ENCODE data around the gene FAM149A. TPM values are rescaled to one million over a fixed set of nuclear protein-coding genes. Genes with fewer than 3 reads are reported as not detected.

Gene FAM149A
- total and polyA plus RNA-seq, 10 of the 15 experiments (the other 5 are each of a cell fraction or from before 2014, with no cell fraction given), result 0.38 to 1.9 (median 0.99) TPM

DNA sequence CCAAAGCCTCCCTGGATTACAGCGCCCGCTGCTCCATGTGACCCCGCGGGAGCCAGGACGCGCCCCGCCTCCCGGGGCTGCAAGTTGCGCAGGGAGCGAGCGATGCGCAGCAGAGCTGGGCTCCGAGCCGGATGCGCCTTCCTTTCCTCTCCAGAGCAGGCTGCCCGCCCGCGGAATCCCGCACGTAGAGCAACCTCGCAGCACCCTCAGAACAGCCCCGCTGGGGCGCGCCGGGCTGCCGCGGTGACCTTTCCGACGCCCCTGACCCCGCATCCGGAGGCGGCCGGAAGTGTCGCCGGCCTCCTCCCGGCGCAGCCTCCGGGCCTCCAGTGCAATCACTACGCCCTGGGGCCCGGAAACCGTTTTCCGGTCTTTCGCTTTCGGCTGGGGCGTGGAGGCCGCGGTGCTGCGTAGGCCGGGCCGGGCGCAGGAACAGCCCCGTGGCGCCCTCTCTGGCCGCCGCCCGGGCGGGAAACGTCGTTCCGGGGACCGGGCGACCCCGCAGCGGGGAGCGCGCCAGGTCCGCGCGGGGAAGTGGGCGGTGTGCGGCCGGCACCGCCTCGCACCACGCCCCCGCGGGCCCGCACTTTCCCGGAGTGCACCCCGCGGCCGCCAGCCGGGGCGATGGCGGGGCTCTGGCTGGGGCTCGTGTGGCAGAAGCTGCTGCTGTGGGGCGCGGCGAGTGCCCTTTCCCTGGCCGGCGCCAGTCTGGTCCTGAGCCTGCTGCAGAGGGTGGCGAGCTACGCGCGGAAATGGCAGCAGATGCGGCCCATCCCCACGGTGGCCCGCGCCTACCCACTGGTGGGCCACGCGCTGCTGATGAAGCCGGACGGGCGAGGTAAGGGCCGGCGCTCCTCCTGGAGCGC, 86.9 kb downstream of the FAM149A start, which contains the start of gene CYP4V2 (continued):
- TF ChIP-seq IKZF1 (conservative IDR thresholded peaks at IDR 0.05) (peak; percentile 98), POLR2AphosphoS5 (IDR thresholded peaks at IDR 0.05; ENCODE audit: low read length) (no peak; the same call in 1 of the 2 replicates), CBX3 (IDR thresholded peaks at IDR 0.05; ENCODE audit: borderline replicate concordance, low read depth) (no peak), BMI1 (IDR thresholded peaks at IDR 0.05; ENCODE audit: borderline replicate concordance) (no peak), CEBPZ (IDR thresholded peaks at IDR 0.05; ENCODE audit: low read depth, low read length) (no peak), PAX8 (IDR thresholded peaks at IDR 0.05) (no peak), BACH1 (IDR thresholded peaks at IDR 0.05; ENCODE audit: borderline replicate concordance) (peak; percentile 95), MEF2A (IDR thresholded peaks at IDR 0.05; ENCODE audit: insufficient read depth, low read depth, low read length) (peak; percentile 33; the same call in 1 of the 2 replicates), GATAD2B (conservative IDR thresholded peaks at IDR 0.05; ENCODE audit: low read depth) (peak; percentile 98), SMAD5 (IDR thresholded peaks at IDR 0.05; ENCODE audit: low read depth) (no peak; the same call in 1 of the 2 replicates), CHD2 (IDR thresholded peaks at IDR 0.05; ENCODE audit: borderline replicate concordance, low read depth, low read length) (peak; percentile 41; the same call in 1 of the 2 replicates), RB1 (IDR thresholded peaks at IDR 0.05; ENCODE audit: borderline replicate concordance) (peak; percentile 94), BHLHE40 (IDR thresholded peaks at IDR 0.05; ENCODE audit: borderline replicate concordance in 1 of 2, low read depth in 2 of 2, low read length in 1 of 2) (peak; percentile 52 to 87; a peak in 3 of 4 replicates), EP300 (IDR thresholded peaks at IDR 0.05; ENCODE audit: borderline replicate concordance in 1 of 2, control insufficient read depth in 1 of 2, low read depth in 2 of 2, low read length in 2 of 2) (no peak), MTA2 (IDR thresholded peaks at IDR 0.05; ENCODE audit: low read depth) (no peak), CBX5 (IDR thresholded peaks at IDR 0.05; ENCODE audit: low read depth) (peak; percentile 92; the same call in 1 of the 2 replicates), STAT1 (conservative IDR thresholded peaks at IDR 0.05) (no peak), ETV6 (conservative IDR thresholded peaks at IDR 0.05 in 1 of 2, IDR thresholded peaks at IDR 0.05 in 1 of 2; ENCODE audit: borderline replicate concordance in 1 of 2, low read depth in 1 of 2) (peak in 1 of 2 experiments; percentile 99; a peak in 2 of 4 replicates), NFYA (IDR thresholded peaks at IDR 0.05; ENCODE audit: borderline replicate concordance, low read depth, low read length) (no peak), NR2F1 (conservative IDR thresholded peaks at IDR 0.05) (peak; percentile 100)
- TF ChIP-seq, protein P1, sequence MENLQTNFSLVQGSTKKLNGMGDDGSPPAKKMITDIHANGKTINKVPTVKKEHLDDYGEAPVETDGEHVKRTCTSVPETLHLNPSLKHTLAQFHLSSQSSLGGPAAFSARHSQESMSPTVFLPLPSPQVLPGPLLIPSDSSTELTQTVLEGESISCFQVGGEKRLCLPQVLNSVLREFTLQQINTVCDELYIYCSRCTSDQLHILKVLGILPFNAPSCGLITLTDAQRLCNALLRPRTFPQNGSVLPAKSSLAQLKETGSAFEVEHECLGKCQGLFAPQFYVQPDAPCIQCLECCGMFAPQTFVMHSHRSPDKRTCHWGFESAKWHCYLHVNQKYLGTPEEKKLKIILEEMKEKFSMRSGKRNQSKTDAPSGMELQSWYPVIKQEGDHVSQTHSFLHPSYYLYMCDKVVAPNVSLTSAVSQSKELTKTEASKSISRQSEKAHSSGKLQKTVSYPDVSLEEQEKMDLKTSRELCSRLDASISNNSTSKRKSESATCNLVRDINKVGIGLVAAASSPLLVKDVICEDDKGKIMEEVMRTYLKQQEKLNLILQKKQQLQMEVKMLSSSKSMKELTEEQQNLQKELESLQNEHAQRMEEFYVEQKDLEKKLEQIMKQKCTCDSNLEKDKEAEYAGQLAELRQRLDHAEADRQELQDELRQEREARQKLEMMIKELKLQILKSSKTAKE (IDR thresholded peaks at IDR 0.05; ENCODE audit: low read depth, poor library complexity, severe bottlenecking), result no peak
- TF ChIP-seq, protein P2, sequence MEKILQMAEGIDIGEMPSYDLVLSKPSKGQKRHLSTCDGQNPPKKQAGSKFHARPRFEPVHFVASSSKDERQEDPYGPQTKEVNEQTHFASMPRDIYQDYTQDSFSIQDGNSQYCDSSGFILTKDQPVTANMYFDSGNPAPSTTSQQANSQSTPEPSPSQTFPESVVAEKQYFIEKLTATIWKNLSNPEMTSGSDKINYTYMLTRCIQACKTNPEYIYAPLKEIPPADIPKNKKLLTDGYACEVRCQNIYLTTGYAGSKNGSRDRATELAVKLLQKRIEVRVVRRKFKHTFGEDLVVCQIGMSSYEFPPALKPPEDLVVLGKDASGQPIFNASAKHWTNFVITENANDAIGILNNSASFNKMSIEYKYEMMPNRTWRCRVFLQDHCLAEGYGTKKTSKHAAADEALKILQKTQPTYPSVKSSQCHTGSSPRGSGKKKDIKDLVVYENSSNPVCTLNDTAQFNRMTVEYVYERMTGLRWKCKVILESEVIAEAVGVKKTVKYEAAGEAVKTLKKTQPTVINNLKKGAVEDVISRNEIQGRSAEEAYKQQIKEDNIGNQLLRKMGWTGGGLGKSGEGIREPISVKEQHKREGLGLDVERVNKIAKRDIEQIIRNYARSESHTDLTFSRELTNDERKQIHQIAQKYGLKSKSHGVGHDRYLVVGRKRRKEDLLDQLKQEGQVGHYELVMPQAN (conservative IDR thresholded peaks at IDR 0.05), result peak; percentile 40; the same call in 1 of the 2 replicates

All from GM12878 (cell line).